Measurements from ENCODE around the gene YY1.

Gene YY1

DNA sequence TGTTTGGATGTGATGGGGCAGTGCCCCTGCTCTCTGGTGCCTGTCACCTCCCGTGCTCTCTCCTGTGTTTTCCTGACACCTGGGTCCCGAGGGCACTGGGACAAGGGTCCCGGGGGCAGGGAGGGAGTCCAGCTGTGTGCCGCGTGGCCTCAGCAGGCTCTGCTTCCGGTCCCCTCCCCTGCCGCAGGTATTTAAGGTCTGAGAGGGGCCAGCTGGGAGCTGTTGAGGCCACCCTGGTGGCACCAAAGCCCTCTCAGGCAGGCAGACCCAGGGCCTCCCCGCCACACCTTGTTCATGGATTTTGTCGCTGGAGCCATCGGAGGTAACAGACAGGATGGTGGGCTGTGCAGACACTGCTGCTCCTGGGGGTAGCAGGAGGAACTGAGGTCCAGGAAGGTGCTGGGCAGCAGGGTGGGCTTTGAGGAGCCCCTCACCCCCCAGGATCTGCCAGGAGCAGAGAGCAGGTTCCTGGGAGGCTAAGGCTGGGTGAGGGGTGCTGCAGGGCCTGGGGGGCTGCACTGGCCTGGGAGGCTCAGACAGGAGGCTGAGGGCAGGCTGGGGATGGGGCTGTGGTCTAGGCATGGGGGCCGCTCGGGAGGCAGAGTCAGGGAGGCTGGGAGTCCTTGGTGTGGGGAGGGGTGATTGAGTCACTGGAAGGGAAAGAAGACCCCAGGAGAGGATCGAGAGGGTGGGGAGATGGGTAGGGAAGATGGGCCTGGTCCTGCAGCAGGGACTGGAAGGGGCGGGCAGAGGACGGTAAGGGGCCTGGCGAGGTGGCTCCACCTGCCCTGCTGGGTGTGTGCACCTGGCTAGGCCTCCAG is 84.4 kb downstream of the YY1 start, which contains the start of gene SLC25A47:
Gene SLC25A47 (plus strand): TSS at position 219 of the 821 bp plus-strand sequence. CDS start 76 bp downstream, at position 295.
- no peak for DNase-seq
- in situ Hi-C loops (cut with MboI; ENCODE audit: low pct_unique_long_range_greater_than_20kb, low sequenced_read_pairs) = no loop called here

DNA sequence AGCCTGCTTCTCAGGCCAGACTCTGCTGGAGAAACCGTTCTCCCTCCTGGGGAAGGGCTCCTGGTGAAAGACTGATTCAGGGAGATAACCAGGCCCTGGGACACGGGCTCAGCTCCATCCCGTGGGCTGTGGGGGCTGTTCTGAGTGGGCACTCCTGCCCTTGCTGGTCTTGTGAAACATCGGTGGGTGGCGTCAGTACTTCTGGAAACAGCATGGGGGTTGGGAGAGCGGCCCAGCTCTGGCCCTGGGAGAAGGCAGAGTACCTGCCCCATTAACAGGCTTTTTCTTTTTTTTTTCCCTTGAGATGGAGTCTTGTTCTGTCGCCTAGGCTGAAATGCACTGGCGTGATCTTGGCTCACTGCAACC is 85.0 kb downstream of the YY1 start:
- DNase-seq = no peak
- in situ Hi-C loops (cut with MboI; ENCODE audit: low pct_unique_long_range_greater_than_20kb, low sequenced_read_pairs) = no loop called here

DNA sequence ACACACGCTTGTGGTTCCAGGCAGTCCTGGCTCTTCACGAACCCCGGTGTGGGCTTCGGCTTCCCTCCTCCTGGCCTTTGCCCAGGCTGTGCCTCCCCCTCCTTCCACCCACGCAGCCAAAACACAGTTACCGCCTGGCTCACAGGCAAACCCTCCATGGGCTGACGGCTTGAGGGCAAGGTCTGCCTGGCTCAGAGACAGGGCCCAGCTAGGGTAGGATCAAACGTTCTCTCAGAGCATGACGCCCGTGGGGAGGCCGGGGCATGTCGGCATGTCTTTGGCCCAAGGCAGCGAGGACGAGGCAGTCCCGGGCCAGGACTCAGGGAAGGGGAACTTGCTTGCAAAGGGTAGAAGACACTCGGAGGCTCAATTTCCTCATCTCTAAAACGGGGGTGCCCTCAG is 86.3 kb downstream of the YY1 start:
- no peak for DNase-seq
- in situ Hi-C loops (cut with MboI; ENCODE audit: low pct_unique_long_range_greater_than_20kb, low sequenced_read_pairs) = no loop called here

DNA sequence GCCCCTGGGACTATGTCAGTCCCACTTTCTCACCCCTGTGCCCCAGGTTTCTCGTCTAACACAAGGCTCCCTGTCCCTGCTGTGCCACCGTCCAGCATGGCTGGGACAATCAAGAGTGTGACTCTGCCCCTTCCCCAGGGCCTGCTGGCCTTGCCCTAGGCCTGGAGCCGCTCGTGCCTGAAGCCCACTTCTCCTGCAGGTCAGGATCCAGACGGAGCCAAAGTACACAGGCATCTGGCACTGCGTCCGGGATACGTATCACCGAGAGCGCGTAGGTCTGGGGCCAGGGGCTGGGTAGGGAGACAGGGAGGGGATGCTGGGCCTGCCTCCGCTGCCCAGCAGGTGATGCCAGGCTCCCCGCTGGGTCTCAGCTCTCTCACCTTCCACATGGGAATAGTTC is 87.0 kb downstream of the YY1 start:
- no peak for DNase-seq
- in situ Hi-C loops (cut with MboI; ENCODE audit: low pct_unique_long_range_greater_than_20kb, low sequenced_read_pairs) = no loop called here

DNA sequence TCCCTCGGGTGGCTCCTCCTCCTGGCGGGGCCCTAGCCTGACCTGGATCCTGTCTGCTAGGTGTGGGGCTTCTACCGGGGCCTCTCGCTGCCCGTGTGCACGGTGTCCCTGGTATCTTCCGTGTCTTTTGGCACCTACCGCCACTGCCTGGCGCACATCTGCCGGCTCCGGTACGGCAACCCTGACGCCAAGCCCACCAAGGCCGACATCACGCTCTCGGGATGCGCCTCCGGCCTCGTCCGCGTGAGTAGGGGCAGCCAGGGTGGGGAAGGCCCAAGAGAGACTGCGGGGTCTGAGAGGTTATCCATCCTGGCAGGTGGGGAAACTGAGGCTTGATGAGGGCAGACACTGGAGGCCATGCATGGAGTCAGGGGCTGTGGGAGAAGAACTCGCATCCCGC is 88.2 kb downstream of the YY1 start:
- in situ Hi-C loops (cut with MboI; ENCODE audit: low pct_unique_long_range_greater_than_20kb, low sequenced_read_pairs) = no loop called here

DNA sequence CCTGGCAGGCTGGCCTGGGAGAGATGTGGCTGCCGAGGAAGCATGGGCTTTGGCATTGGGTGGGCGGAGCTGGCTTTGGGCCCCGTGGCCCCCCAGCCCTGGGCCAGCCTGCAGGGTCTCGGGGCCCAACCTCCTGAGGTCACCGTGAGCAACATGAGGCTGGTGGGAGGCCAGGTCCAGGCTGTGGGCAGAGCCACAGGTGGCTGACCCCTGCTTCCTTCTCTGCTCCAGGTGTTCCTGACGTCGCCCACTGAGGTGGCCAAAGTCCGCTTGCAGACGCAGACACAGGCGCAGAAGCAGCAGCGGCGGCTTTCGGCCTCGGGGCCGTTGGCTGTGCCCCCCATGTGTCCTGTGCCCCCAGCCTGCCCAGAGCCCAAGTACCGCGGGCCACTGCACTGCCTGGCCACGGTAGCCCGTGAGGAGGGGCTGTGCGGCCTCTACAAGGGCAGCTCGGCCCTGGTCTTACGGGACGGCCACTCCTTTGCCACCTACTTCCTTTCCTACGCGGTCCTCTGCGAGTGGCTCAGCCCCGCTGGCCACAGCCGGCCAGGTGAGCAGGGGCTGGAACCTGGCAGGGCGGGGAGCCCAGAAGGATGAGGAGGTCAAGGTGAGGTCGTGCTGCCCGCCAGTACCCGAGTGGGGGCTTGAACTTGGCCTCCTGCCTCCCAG is 89.7 kb downstream of the YY1 start:
- in situ Hi-C loops (cut with MboI; ENCODE audit: low pct_unique_long_range_greater_than_20kb, low sequenced_read_pairs) = no loop called here
- DNase-seq = no peak

More for the DNA sequence above, 88.2 kb downstream of the YY1 start:
- DNase-seq = no peak

DNA sequence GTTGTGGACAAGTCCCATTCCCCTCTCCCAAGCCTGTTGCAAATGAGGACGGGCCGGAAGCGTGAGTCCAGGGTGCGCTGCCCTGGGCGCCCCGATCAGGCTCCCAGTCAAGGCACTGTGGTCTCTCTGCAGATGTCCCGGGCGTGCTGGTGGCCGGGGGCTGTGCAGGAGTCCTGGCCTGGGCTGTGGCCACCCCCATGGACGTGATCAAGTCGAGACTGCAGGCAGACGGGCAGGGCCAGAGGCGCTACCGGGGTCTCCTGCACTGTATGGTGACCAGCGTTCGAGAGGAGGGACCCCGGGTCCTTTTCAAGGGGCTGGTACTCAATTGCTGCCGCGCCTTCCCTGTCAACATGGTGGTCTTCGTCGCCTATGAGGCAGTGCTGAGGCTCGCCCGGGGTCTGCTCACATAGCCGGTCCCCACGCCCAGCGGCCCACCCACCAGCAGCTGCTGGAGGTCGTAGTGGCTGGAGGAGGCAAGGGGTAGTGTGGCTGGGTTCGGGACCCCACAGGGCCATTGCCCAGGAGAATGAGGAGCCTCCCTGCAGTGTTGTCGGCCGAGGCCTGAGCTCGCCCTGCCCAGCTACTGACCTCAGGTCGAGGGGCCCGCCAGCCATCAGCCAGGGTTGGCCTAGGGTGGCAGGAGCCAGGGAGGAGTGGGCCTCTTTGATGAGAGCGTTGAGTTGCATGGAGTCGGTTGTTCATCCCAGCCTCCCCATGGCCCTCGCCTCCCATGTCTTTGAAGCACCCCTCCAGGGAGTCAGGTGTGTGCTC is 90.5 kb downstream of the YY1 start:
- in situ Hi-C loops (cut with MboI; ENCODE audit: low pct_unique_long_range_greater_than_20kb, low sequenced_read_pairs) = no loop called here
- DNase-seq = no peak

DNA sequence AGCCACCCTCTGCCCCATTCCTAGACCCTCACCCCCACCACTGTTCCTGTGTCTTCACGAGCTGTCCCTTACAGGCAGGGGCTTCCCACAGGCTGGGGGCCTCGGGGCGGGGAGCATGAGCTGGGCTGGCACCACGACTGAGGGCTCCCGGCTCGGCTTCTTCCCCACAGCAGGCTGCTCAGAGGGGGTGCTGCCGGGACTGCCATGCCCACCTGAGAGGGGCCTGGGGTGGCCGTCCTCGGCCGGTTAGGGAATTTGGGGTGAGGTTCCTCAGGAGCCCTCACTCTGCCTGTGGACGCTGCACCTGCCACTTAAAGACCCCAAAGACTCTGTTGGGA is 91.0 kb downstream of the YY1 start:
- in situ Hi-C loops (cut with MboI; ENCODE audit: low pct_unique_long_range_greater_than_20kb, low sequenced_read_pairs) = no loop called here

DNA sequence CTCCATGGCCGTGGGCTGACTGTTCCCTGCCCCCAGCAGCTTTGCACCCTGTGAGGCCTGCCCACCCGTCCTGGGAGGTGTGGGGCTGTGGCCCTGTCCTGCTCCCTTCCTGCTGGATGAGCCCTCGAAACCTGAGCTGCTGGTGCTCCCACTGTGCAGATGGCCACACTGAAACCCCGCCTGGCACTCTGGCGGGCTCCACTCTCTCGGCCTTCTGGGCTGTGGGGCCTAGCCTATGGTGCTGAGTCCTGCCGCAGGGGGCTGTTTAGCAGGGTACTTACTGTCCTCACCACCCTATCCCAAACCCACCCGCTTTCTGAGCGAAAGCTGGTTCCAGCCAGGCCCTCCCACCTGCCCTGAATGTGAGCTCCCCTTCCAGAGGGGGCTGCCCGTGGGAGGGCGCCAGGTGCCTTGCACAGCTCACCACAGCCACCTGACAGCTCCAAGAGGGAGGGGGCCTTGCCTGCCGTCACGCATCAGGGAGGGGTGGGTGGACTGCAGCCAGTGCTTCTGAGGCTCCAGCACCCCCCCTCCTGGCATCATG is 91.5 kb downstream of the YY1 start:
- DNase-seq = no peak
- in situ Hi-C loops (cut with MboI; ENCODE audit: low pct_unique_long_range_greater_than_20kb, low sequenced_read_pairs) = no loop called here

More for the DNA sequence above, 91.0 kb downstream of the YY1 start:
- no peak for DNase-seq

DNA sequence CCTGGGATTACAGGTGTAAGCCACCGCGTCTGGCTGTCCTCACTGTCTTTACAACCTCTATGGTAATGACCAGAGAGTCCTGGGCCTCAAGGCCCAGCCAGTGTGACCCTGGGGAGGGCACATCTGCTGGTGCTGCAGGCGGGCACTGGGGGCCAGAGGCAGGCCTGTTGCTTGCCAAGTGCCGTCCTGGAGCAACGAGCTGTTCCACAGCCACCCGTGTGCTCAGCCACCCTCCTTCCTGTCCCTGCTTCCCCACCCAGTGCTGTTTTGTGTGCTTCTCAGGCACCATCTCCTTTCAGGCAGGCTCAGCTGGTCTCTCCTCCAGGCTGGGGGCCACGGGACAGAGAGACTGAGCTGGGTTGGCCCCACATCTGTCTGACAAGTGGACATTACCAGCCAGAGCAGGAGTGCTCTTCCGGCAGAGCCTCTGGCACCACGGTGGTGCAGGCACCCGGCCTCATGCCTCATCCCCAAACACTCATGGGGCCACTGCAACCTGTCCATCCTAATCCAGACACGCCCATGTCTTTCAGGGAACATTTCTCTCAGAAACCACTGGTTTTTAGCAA is 93.2 kb downstream of the YY1 start:
- in situ Hi-C loops (cut with MboI; ENCODE audit: low pct_unique_long_range_greater_than_20kb, low sequenced_read_pairs) = no loop called here
- DNase-seq = no peak

All from KBM-7 (cell line).